ENCODE results near the gene MAFG. TPM values are rescaled to one million over a fixed set of nuclear protein-coding genes. Genes with fewer than 3 reads are reported as not detected.

Gene MAFG
- total RNA-seq, 4 donors from 2014 or later, result 17.1 to 21.1 (median 19.0) TPM

DNA sequence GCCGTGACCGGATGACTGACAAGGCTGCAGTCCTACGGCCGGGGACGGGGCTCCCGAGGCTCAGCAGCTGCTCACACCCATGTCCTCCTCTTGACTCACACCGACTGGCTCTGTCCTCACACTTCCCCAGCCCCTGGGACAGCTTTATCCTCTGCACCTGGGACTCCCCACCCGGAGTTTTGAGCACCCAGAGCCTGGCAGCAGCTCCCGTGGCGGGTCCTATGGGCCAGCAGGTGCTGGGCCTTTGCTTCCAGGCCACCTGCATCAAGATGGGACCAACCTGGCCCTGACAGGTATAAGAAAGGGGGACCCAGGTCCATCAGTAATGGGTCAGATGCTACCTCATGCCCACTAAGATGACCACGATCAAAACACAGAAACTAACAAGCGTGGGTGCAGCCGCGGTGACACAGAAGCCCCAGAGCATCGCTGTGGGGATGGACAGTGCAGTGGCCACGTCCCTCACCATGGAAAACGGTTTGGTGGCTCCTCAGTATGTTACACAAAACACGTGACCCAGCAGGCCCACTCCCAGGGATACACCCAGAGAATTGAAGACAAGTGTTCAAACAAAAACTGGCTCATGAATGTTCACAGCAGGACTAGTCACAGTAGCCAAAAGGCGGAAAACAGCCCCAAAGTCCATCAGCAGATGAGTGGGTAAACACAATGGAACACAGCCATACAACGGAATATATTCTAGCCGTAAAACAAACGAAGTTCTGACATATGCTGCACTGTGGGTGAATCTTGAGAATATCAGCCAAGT is 36.7 kb upstream of the MAFG start:
- Histone ChIP-seq H3K36me3 (no peaks in the 10 kb centered on the region), H3K4me3 (no peak overlapping the region), H3K27me3 (peaks cover 51% of the 10 kb centered on the region), H3K27ac (no peak overlapping the region), H3K4me1 (peaks cover 57% of the 10 kb centered on the region), H3K9me3 (no peaks in the 10 kb centered on the region)
- 68% methylated on average over 21 of the region's 22 CpGs for WGBS
- TF ChIP-seq POLR2AphosphoS5 (IDR thresholded peaks at IDR 0.05) (no peak), POLR2A (IDR thresholded peaks at IDR 0.05) (no peak), EP300 (IDR thresholded peaks at IDR 0.05) (no peak)
- TF ChIP-seq, protein P1, sequence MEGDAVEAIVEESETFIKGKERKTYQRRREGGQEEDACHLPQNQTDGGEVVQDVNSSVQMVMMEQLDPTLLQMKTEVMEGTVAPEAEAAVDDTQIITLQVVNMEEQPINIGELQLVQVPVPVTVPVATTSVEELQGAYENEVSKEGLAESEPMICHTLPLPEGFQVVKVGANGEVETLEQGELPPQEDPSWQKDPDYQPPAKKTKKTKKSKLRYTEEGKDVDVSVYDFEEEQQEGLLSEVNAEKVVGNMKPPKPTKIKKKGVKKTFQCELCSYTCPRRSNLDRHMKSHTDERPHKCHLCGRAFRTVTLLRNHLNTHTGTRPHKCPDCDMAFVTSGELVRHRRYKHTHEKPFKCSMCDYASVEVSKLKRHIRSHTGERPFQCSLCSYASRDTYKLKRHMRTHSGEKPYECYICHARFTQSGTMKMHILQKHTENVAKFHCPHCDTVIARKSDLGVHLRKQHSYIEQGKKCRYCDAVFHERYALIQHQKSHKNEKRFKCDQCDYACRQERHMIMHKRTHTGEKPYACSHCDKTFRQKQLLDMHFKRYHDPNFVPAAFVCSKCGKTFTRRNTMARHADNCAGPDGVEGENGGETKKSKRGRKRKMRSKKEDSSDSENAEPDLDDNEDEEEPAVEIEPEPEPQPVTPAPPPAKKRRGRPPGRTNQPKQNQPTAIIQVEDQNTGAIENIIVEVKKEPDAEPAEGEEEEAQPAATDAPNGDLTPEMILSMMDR (IDR thresholded peaks at IDR 0.05), result no peak
- DNase-seq (ENCODE audit: low spot score in 2 of 2), result no peak

DNA sequence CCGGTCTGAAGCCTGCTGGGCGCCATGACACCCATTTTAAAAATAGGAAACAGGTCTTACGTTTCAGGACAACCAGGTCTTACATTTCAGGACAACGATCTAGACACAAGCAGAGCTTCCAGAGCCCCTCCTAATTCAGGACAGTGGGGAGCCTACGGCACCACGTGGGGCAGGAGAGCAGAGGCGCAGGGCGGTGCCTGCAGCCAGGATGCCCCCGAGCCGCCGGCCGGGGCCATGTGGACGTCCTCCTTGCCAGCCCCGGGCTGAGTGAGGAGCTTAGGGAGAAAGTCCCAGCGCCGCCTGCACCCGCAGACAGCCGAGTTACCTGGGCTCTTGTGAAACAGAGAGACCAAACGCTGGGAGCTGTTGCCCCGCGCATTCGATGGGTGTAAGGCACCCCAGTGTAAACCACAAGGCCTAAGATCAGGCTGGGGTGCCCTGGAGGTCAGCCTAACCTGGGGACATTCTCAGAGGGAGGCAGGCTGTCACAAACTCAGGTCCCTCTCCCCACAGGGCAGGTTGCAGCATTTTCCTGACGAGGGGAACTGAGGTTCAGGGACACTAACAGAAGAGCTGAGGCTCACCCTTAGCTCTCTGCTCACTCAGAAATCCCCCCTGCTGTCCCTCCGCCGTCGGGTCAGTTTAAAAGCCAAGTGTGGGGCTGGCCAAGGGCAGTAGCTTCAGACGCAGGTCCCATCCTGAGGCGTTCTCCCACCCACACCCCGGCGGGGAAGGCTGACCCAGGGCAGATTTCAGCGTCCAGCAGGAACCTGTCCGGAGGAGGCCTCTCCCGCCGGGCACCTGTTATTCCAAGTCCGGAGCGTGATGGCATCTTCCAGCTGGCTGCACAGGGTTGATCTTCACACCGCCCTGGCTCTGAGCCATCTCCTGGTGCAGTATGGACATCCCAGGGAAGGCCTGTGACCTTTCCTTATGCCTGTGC is 35.2 kb upstream of the MAFG start:
- no peak overlapping the region for H3K4me3 ChIP-seq
- H3K36me3 ChIP-seq, result no peaks in the 10 kb centered on the region
- H3K27me3 ChIP-seq, result peaks cover 66% of the 10 kb centered on the region
- no peak for TF ChIP-seq POLR2A (IDR thresholded peaks at IDR 0.05)
- no peak for TF ChIP-seq EP300 (IDR thresholded peaks at IDR 0.05)
- TF ChIP-seq POLR2AphosphoS5 (IDR thresholded peaks at IDR 0.05), result no peak
- TF ChIP-seq, protein P1 (IDR thresholded peaks at IDR 0.05), result no peak
- H3K27ac ChIP-seq, result no peak overlapping the region
- H3K4me1 ChIP-seq, result peaks cover 45% of the 10 kb centered on the region
- DNase-seq (ENCODE audit: low spot score in 2 of 2), result no peak
- H3K9me3 ChIP-seq, result no peaks in the 10 kb centered on the region
- 69% methylated on average over 27 of the region's 37 CpGs for WGBS

DNA sequence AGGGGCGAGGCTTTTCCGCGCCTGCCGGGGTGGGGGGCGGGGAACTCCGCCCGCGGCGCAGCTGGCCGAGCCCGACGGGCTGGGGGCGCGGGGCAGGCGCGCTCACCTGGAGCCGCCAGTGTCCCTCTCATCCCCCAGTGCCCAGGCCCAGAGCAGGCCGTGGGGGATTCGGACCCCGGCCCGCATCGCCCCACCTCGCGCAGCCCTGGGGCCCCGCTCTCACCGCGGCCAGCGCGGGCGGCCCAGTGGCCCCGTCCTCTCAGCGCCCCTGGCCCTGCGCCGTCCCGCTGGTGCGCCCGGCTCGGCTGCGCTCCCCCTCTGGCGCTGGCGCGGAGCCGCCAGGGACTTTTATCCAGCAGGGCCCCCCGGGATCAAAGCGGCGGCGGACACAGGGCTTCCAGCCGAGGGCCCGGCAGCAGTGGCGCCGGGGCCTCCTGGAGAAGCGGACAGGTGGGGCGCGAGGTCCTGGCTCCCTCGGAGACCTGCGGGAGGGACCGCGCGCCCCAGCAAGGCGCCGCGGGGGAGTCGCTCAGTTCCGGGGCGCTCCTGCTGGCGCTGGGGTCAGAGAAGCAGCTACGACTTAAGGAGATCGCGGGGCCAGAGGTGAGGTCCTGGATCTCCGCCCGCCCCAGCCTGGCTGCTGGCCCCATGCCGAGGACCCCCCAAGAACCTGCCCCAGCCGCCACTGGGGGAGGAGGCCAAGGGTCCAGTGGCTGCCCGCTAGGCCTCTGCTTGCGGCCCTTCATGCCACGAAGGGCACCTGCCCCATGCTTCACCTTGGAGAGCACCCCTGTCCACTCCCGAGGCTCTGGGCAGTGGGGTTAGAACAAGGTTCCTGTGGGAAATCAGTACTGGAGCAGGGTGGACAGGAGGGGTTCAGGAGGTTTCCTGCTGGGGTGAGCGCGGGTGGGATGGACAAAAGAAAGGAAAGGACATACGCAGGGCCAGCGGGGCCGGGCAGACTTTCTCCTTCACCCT is 34.3 kb upstream of the MAFG start:
- no peaks in the 10 kb centered on the region for H3K9me3 ChIP-seq
- peak overlapping the region; percentile 47 for H3K4me3 ChIP-seq
- WGBS, result 42% methylated on average over 8 of the region's 82 CpGs
- no peak for DNase-seq (ENCODE audit: low spot score in 2 of 2)
- no peak overlapping the region for H3K27ac ChIP-seq
- TF ChIP-seq, protein P1 (IDR thresholded peaks at IDR 0.05), result no peak
- no peak for TF ChIP-seq POLR2AphosphoS5 (IDR thresholded peaks at IDR 0.05)
- TF ChIP-seq EP300 (IDR thresholded peaks at IDR 0.05), result no peak
- TF ChIP-seq POLR2A (IDR thresholded peaks at IDR 0.05), result no peak
- peaks cover 35% of the 10 kb centered on the region for H3K4me1 ChIP-seq
- H3K36me3 ChIP-seq, result no peaks in the 10 kb centered on the region
- peaks cover 70% of the 10 kb centered on the region for H3K27me3 ChIP-seq

DNA sequence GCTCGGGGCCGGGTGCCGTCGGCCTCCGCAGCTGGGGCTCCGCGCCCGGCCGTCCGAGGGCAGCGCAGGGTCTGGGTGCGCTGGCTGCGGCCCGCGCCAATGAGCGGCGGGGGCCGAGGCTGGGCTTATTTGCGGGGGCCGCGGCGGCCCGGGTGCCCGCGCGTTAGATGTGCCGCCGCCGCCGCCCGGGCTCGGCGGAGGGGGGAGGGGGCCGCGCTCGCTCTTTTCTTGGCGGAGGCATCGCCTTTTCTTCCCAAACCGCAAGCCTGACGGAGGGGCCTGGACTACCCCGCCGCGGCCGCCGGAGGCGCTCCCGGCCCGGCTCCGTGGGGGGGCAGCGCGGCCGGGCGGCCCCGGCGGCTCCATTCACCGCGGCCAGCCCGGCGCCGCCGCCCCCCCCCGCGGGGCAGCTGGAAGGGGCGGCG is 33.6 kb upstream of the MAFG start, which contains the start of gene NOTUM:
TSS of gene NOTUM (minus strand) at position 101 of the 425 bp plus-strand sequence. CDS start 278 bp downstream, outside the sequence.
- H3K9me3 ChIP-seq, result no peaks in the 10 kb centered on the region
- H3K27me3 ChIP-seq, result peaks cover 70% of the 10 kb centered on the region
- no peaks in the 10 kb centered on the region for H3K36me3 ChIP-seq
- no CpG with 5 or more reads among the region's 65 CpGs for WGBS
- H3K27ac ChIP-seq, result no peak within 1 kb of the TSS
- H3K4me1 ChIP-seq, result peaks cover 32% of the 10 kb centered on the region
- no peak for DNase-seq (ENCODE audit: low spot score in 2 of 2)
- TF ChIP-seq, protein P1 (IDR thresholded peaks at IDR 0.05), result peak in 1 of 2 donors; percentile 26
- TF ChIP-seq EP300 (IDR thresholded peaks at IDR 0.05), result no peak
- H3K4me3 ChIP-seq, result peak within 1 kb of the TSS; percentile 47

Data from suprapubic skin (tissue), 4 donors.